WTC11 (cell line): ENCODE data around the gene SERPINA6. TPM values are rescaled to one million over a fixed set of nuclear protein-coding genes. Genes with fewer than 3 reads are reported as not detected.

Experiments used
- ATAC-seq: fragments of 200-7000 bp; cut with Tn5 transposase; 2 replicates; pipeline ENCODE4 v1.10.0; 2021; ENCODE audit warnings: mild to moderate bottlenecking, moderate library complexity
- CTCF ChIA-PET: fragments of 300-600 bp; sonication (Branson Sonifier 250); formaldehyde crosslinking; loops from one replicate; lab custom pipeline; 2021; ENCODE audit warnings: antibody characterized with exemption; lab: Charles Lee
- POLR2A ChIA-PET: fragments of 350-600 bp; sonication (Branson Sonifier 250); formaldehyde crosslinking; loops from one replicate; lab custom pipeline; 2021; ENCODE audit warnings: antibody characterized with exemption; lab: Charles Lee
- DNase-seq: peaks from one replicate; pipeline ENCODE4 v3.0.0; 2021; ENCODE audit warnings: low spot score
- H3K27ac Mint-ChIP-seq: 2 replicates; pipeline ENCODE4 v1.8.0; 2021; ENCODE audit warnings: mixed read lengths
- H3K27me3 Mint-ChIP-seq: 2 replicates; pipeline ENCODE4 v1.8.0; 2021; ENCODE audit warnings: low read depth, mild to moderate bottlenecking, moderate library complexity, mixed read lengths
- H3K36me3 Mint-ChIP-seq: 2 replicates; pipeline ENCODE4 v1.8.0; 2021; ENCODE audit warnings: mixed read lengths
- H3K4me1 Mint-ChIP-seq: 2 replicates; pipeline ENCODE4 v1.8.0; 2022; ENCODE audit warnings: mixed read lengths
- H3K4me3 Mint-ChIP-seq: 2 replicates; pipeline ENCODE4 v1.8.0; 2021; ENCODE audit warnings: mild to moderate bottlenecking, moderate library complexity, mixed read lengths
- H3K9me3 Mint-ChIP-seq: 2 replicates; pipeline ENCODE4 v1.8.0; 2021; ENCODE audit warnings: mixed read lengths
- ELF4 ChIP-seq: sonication (generic); formaldehyde crosslinking; IDR thresholded peaks from 2 replicates; pipeline ENCODE4 v1.8.1; 2022; ENCODE audit warnings: low read depth, mild to moderate bottlenecking, moderate library complexity, missing genetic modification reagents
- FOXP1 ChIP-seq: sonication (generic); formaldehyde crosslinking; IDR thresholded peaks from 2 replicates; pipeline ENCODE4 v1.8.0; 2022; ENCODE audit warnings: missing genetic modification reagents, mild to moderate bottlenecking, moderate library complexity, borderline replicate concordance
- NR3C1 ChIP-seq: sonication (generic); formaldehyde crosslinking; conservative IDR thresholded peaks from 2 replicates; pipeline ENCODE4 v1.8.1; 2023; ENCODE audit warnings: low read depth, mild to moderate bottlenecking, missing genetic modification reagents
- RORB ChIP-seq: fragments of 250-450 bp; sonication (Bioruptor Pico); IDR thresholded peaks from 2 replicates; pipeline ENCODE4 v1.9.0; 2021; ENCODE audit warnings: mild to moderate bottlenecking
- TCF7 ChIP-seq: sonication (generic); formaldehyde crosslinking; IDR thresholded peaks from 2 replicates; pipeline ENCODE4 v1.8.0; 2022; ENCODE audit warnings: mild to moderate bottlenecking, low read depth, missing genetic modification reagents, moderate library complexity
- TEAD4 ChIP-seq: sonication (generic); formaldehyde crosslinking; IDR thresholded peaks from 2 replicates; pipeline ENCODE4 v1.8.0; 2022; ENCODE audit warnings: mild to moderate bottlenecking, missing genetic modification reagents
- ZNF416 ChIP-seq: fragments of 250-450 bp; sonication (Bioruptor Pico); IDR thresholded peaks from 2 replicates; pipeline ENCODE4 v1.9.0; 2021; ENCODE audit warnings: mild to moderate bottlenecking, inconsistent platforms
- total RNA-seq: library from RNA; stranded (reverse); gene quantifications from 3 replicates; pipeline ENCODE4 v1.2.3, GENCODE V29; 2021
- TF ChIP-seq, protein P1 (sequence below): fragments of 250-450 bp; sonication (Bioruptor Pico); IDR thresholded peaks from 2 replicates; pipeline ENCODE4 v1.9.0; 2021; ENCODE audit warnings: moderate library complexity, mild to moderate bottlenecking, inconsistent platforms, borderline replicate concordance
- TF ChIP-seq, protein P2 (sequence below): sonication (generic); formaldehyde crosslinking; IDR thresholded peaks from 2 replicates; pipeline ENCODE4 v1.8.1; 2023; ENCODE audit warnings: mild to moderate bottlenecking, missing genetic modification reagents, moderate library complexity
- TF ChIP-seq, protein P3 (sequence below): sonication (generic); formaldehyde crosslinking; IDR thresholded peaks from 2 replicates; pipeline ENCODE4 v1.8.0; 2023; ENCODE audit warnings: missing genetic modification reagents, mild to moderate bottlenecking, borderline replicate concordance
- TF ChIP-seq, protein P4 (sequence below): sonication (generic); formaldehyde crosslinking; IDR thresholded peaks from 2 replicates; pipeline ENCODE4 v1.8.1; 2022; ENCODE audit warnings: mild to moderate bottlenecking, missing genetic modification reagents, moderate library complexity, borderline replicate concordance
- TF ChIP-seq, protein P5 (sequence below): sonication (generic); formaldehyde crosslinking; IDR thresholded peaks from 2 replicates; pipeline ENCODE4 v1.8.0; 2022; ENCODE audit warnings: mild to moderate bottlenecking, missing genetic modification reagents
- TF ChIP-seq, protein P6 (sequence below): fragments of 250-450 bp; sonication (Bioruptor Pico); IDR thresholded peaks from 2 replicates; pipeline ENCODE4 v2.1.2; 2022; ENCODE audit warnings: mild to moderate bottlenecking, moderate library complexity
- TF ChIP-seq, protein P7 (sequence below): sonication (generic); formaldehyde crosslinking; conservative IDR thresholded peaks from 2 replicates; pipeline ENCODE4 v1.8.1; 2023; ENCODE audit warnings: mild to moderate bottlenecking, low read depth, missing genetic modification reagents, moderate library complexity
- TF ChIP-seq, protein P8 (sequence below): fragments of 250-450 bp; sonication (Bioruptor Pico); conservative IDR thresholded peaks from 2 replicates; pipeline ENCODE4 v1.9.0; 2021; ENCODE audit warnings: mild to moderate bottlenecking
- TF ChIP-seq, protein P9 (sequence below): fragments of 250-450 bp; sonication (Bioruptor Pico); IDR thresholded peaks from 2 replicates; pipeline ENCODE4 v1.9.0; 2021; ENCODE audit warnings: mild to moderate bottlenecking, borderline replicate concordance

SERPINA6 gene
- total RNA-seq, 1 experiment from 2014 or later: 0.15 TPM

DNA sequence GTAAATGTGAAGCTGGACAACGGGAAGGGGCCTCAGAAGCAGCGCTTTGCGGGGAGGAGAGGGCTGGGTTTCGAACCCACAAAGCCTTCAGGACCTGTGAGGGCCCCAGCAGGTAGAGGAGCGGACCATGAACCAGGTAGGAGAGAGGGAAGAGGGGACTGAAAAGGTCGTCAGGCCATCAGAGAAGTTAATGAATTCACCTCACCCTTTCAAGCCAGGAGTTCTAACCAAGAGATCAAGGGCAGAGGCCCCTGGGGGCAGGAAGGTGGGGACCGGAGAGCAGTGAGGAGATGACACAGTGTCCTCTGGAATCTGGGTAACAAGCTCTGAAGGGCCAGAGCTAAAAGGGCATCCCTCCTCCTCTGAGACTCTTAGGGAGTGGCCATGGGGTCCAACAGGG is 45.8 kb upstream of the SERPINA6 start:
- Mint-ChIP-seq H3K27ac (no peak overlapping the region), H3K36me3 (no peaks in the 10 kb centered on the region), H3K4me3 (no peak overlapping the region), H3K9me3 (no peaks in the 10 kb centered on the region), H3K27me3 (no peaks in the 10 kb centered on the region), H3K4me1 (peaks cover 6% of the 10 kb centered on the region)
- ATAC-seq (no peak), DNase-seq (no peak)
- ChIA-PET POLR2A (no interaction called here), CTCF (no interaction called here)
- TF ChIP-seq ELF4 (CRISPR knock-in tag): no peak
- TF ChIP-seq, protein P1, sequence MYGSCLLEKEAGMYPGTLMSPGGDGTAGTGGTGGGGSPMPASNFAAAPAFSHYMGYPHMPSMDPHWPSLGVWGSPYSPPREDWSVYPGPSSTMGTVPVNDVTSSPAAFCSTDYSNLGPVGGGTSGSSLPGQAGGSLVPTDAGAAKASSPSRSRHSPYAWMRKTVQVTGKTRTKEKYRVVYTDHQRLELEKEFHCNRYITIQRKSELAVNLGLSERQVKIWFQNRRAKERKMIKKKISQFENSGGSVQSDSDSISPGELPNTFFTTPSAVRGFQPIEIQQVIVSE (CRISPR knock-in tag): no peak
- TF ChIP-seq, protein P2, sequence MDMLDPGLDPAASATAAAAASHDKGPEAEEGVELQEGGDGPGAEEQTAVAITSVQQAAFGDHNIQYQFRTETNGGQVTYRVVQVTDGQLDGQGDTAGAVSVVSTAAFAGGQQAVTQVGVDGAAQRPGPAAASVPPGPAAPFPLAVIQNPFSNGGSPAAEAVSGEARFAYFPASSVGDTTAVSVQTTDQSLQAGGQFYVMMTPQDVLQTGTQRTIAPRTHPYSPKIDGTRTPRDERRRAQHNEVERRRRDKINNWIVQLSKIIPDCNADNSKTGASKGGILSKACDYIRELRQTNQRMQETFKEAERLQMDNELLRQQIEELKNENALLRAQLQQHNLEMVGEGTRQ (CRISPR knock-in tag): no peak
- TF ChIP-seq, protein P3, sequence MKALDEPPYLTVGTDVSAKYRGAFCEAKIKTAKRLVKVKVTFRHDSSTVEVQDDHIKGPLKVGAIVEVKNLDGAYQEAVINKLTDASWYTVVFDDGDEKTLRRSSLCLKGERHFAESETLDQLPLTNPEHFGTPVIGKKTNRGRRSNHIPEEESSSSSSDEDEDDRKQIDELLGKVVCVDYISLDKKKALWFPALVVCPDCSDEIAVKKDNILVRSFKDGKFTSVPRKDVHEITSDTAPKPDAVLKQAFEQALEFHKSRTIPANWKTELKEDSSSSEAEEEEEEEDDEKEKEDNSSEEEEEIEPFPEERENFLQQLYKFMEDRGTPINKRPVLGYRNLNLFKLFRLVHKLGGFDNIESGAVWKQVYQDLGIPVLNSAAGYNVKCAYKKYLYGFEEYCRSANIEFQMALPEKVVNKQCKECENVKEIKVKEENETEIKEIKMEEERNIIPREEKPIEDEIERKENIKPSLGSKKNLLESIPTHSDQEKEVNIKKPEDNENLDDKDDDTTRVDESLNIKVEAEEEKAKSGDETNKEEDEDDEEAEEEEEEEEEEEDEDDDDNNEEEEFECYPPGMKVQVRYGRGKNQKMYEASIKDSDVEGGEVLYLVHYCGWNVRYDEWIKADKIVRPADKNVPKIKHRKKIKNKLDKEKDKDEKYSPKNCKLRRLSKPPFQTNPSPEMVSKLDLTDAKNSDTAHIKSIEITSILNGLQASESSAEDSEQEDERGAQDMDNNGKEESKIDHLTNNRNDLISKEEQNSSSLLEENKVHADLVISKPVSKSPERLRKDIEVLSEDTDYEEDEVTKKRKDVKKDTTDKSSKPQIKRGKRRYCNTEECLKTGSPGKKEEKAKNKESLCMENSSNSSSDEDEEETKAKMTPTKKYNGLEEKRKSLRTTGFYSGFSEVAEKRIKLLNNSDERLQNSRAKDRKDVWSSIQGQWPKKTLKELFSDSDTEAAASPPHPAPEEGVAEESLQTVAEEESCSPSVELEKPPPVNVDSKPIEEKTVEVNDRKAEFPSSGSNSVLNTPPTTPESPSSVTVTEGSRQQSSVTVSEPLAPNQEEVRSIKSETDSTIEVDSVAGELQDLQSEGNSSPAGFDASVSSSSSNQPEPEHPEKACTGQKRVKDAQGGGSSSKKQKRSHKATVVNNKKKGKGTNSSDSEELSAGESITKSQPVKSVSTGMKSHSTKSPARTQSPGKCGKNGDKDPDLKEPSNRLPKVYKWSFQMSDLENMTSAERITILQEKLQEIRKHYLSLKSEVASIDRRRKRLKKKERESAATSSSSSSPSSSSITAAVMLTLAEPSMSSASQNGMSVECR (CRISPR knock-in tag): no peak
- TF ChIP-seq, protein P4, sequence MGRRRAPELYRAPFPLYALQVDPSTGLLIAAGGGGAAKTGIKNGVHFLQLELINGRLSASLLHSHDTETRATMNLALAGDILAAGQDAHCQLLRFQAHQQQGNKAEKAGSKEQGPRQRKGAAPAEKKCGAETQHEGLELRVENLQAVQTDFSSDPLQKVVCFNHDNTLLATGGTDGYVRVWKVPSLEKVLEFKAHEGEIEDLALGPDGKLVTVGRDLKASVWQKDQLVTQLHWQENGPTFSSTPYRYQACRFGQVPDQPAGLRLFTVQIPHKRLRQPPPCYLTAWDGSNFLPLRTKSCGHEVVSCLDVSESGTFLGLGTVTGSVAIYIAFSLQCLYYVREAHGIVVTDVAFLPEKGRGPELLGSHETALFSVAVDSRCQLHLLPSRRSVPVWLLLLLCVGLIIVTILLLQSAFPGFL (CRISPR knock-in tag): no peak
- no peak for TF ChIP-seq TCF7 (CRISPR knock-in tag)
- no peak for TF ChIP-seq NR3C1 (CRISPR knock-in tag)
- TF ChIP-seq, protein P5, sequence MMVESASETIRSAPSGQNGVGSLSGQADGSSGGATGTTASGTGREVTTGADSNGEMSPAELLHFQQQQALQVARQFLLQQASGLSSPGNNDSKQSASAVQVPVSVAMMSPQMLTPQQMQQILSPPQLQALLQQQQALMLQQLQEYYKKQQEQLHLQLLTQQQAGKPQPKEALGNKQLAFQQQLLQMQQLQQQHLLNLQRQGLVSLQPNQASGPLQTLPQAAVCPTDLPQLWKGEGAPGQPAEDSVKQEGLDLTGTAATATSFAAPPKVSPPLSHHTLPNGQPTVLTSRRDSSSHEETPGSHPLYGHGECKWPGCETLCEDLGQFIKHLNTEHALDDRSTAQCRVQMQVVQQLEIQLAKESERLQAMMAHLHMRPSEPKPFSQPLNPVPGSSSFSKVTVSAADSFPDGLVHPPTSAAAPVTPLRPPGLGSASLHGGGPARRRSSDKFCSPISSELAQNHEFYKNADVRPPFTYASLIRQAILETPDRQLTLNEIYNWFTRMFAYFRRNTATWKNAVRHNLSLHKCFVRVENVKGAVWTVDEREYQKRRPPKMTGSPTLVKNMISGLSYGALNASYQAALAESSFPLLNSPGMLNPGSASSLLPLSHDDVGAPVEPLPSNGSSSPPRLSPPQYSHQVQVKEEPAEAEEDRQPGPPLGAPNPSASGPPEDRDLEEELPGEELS: no peak
- TF ChIP-seq ZNF416 (CRISPR knock-in tag): no peak
- TF ChIP-seq, protein P6, sequence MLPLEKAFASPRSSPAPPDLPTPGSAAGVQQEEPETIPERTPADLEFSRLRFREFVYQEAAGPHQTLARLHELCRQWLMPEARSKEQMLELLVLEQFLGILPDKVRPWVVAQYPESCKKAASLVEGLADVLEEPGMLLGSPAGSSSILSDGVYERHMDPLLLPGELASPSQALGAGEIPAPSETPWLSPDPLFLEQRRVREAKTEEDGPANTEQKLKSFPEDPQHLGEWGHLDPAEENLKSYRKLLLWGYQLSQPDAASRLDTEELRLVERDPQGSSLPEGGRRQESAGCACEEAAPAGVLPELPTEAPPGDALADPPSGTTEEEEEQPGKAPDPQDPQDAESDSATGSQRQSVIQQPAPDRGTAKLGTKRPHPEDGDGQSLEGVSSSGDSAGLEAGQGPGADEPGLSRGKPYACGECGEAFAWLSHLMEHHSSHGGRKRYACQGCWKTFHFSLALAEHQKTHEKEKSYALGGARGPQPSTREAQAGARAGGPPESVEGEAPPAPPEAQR (CRISPR knock-in tag): no peak
- TF ChIP-seq, protein P7, sequence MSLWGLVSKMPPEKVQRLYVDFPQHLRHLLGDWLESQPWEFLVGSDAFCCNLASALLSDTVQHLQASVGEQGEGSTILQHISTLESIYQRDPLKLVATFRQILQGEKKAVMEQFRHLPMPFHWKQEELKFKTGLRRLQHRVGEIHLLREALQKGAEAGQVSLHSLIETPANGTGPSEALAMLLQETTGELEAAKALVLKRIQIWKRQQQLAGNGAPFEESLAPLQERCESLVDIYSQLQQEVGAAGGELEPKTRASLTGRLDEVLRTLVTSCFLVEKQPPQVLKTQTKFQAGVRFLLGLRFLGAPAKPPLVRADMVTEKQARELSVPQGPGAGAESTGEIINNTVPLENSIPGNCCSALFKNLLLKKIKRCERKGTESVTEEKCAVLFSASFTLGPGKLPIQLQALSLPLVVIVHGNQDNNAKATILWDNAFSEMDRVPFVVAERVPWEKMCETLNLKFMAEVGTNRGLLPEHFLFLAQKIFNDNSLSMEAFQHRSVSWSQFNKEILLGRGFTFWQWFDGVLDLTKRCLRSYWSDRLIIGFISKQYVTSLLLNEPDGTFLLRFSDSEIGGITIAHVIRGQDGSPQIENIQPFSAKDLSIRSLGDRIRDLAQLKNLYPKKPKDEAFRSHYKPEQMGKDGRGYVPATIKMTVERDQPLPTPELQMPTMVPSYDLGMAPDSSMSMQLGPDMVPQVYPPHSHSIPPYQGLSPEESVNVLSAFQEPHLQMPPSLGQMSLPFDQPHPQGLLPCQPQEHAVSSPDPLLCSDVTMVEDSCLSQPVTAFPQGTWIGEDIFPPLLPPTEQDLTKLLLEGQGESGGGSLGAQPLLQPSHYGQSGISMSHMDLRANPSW (CRISPR knock-in tag): no peak
- TF ChIP-seq, protein P8, sequence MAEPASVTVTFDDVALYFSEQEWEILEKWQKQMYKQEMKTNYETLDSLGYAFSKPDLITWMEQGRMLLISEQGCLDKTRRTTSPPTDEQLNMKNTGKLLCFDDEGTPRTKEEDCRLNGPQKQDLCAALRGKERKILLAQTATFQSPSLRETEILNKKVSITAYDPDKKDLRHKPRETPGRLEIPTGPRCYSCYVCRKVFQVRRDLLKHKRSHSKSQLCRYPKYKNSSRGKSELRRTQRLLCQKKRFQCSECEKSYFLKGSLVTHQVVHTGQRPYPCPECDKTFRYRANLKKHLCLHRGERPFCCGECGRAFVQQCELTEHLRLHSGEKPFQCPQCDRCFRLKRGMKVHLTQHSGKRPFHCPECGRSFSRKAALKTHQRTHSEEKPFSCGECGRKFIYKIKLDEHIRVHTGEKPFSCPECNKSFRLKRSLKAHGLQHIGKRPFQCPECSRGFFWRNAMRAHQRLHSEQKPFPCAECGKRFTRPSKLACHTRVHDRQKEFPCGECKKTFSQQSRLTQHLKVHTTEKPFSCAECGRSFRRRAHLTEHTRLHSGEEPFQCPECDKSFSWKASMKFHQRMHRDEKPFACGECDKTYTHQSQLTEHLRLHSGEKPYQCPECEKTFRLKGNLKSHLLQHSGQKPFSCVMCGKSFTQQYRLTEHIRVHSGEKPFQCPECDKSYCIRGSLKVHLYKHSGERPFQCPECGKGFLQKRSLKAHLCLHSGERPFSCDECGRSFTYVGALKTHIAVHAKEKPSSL (CRISPR knock-in tag): no peak
- no peak for TF ChIP-seq FOXP1 (CRISPR knock-in tag)
- no peak for TF ChIP-seq TEAD4 (CRISPR knock-in tag)
- TF ChIP-seq, protein P9, sequence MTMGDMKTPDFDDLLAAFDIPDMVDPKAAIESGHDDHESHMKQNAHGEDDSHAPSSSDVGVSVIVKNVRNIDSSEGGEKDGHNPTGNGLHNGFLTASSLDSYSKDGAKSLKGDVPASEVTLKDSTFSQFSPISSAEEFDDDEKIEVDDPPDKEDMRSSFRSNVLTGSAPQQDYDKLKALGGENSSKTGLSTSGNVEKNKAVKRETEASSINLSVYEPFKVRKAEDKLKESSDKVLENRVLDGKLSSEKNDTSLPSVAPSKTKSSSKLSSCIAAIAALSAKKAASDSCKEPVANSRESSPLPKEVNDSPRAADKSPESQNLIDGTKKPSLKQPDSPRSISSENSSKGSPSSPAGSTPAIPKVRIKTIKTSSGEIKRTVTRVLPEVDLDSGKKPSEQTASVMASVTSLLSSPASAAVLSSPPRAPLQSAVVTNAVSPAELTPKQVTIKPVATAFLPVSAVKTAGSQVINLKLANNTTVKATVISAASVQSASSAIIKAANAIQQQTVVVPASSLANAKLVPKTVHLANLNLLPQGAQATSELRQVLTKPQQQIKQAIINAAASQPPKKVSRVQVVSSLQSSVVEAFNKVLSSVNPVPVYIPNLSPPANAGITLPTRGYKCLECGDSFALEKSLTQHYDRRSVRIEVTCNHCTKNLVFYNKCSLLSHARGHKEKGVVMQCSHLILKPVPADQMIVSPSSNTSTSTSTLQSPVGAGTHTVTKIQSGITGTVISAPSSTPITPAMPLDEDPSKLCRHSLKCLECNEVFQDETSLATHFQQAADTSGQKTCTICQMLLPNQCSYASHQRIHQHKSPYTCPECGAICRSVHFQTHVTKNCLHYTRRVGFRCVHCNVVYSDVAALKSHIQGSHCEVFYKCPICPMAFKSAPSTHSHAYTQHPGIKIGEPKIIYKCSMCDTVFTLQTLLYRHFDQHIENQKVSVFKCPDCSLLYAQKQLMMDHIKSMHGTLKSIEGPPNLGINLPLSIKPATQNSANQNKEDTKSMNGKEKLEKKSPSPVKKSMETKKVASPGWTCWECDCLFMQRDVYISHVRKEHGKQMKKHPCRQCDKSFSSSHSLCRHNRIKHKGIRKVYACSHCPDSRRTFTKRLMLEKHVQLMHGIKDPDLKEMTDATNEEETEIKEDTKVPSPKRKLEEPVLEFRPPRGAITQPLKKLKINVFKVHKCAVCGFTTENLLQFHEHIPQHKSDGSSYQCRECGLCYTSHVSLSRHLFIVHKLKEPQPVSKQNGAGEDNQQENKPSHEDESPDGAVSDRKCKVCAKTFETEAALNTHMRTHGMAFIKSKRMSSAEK (CRISPR knock-in tag): no peak
- TF ChIP-seq RORB (CRISPR knock-in tag): no peak
